ENCODE measurements around the gene ACVRL1.
A peak's percentile ranks its signal among the peaks of the same experiment; 100 is the strongest.

ACVRL1 gene

DNA sequence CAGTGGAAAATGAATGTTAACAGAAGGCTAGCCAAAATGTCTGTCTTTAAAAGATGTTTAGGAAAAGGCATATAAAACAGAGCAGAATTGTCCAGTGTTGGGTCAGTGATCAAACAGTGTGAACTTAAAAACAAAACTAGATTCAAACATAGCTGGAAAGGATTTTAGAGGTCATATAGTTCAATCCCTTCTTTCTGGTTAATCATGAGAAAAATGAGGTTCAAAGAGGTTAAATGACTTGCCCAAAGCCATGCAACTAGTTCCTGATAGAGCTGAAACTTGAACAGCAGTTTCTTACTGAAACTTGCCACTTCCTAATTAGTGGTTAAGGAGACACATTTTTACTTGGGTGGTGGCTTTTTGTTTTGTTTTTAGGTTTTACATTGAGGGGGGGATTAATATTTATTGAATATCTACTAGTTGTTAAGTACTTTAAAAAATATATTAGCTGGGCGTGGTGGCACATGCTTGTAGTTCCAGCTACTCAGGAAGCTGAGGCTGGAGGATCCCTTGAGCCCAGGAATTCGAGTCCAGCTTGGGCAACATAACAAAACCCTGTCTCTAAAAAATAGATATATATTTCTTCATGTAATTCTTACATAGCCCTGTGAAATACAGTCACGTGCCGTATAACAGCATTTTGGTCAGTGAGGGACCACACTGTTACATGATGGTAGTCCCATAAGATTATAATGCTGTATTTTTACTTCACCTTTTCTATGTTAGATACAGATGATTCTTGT, 64.5 kb downstream of the ACVRL1 start:
- no peak overlapping the region for H3K4me3 ChIP-seq (ENCODE audit: low read length)
- peak; percentile 39 for DNase-seq (ENCODE audit: low read depth)
- TF ChIP-seq, protein P1, sequence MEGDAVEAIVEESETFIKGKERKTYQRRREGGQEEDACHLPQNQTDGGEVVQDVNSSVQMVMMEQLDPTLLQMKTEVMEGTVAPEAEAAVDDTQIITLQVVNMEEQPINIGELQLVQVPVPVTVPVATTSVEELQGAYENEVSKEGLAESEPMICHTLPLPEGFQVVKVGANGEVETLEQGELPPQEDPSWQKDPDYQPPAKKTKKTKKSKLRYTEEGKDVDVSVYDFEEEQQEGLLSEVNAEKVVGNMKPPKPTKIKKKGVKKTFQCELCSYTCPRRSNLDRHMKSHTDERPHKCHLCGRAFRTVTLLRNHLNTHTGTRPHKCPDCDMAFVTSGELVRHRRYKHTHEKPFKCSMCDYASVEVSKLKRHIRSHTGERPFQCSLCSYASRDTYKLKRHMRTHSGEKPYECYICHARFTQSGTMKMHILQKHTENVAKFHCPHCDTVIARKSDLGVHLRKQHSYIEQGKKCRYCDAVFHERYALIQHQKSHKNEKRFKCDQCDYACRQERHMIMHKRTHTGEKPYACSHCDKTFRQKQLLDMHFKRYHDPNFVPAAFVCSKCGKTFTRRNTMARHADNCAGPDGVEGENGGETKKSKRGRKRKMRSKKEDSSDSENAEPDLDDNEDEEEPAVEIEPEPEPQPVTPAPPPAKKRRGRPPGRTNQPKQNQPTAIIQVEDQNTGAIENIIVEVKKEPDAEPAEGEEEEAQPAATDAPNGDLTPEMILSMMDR (conservative IDR thresholded peaks at IDR 0.05; ENCODE audit: low read length), result no peak

DNA sequence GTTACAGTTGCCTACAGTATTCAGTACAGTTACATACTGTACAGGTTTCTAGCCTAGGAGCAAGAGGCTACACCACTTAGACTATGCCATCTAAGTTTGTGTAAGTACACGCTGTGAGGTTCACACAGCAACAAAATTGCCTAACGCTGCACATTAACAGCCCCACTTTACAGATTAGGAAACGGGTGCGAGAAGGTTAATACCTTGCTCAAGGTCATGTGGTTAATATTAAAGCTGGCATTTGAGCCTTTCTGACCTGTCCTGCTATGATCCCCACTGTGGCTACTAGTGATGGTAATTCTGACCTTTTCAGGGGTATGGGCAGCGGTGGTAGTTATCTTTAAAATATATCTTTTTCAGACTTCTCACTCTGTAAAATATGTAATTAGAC, 65.1 kb downstream of the ACVRL1 start:
- no peak overlapping the region for H3K4me3 ChIP-seq (ENCODE audit: low read length)
- TF ChIP-seq, protein P1 (conservative IDR thresholded peaks at IDR 0.05; ENCODE audit: low read length), result no peak
- DNase-seq (ENCODE audit: low read depth), result no peak

DNA sequence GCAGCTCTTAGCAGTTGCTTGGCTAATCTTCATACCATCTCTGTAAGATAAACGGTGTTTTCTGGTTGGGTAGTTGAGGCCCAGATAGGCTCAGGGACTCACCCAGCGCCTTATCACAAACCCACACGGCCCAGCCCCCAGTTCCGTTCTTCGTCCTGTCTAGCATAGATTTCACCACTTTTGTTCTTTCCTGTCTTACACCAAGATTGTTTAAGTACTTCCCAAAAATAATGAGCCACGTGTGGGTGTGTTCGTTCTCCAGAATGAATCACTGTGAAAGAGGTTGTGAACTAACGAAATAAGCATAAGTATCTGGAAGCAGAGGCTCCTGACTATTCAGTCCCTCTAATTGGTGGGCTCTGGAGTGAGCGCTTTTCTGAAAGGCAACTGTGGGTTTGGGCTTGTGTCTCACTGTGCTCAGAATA, 65.6 kb downstream of the ACVRL1 start:
- H3K4me3 ChIP-seq (ENCODE audit: low read length), result no peak overlapping the region
- DNase-seq (ENCODE audit: low read depth), result peak; percentile 72
- TF ChIP-seq, protein P1 (conservative IDR thresholded peaks at IDR 0.05; ENCODE audit: low read length), result no peak
